BLaER1 treated with 17β-estradiol and CSF1 and Interleukin-3, amounts not matched to agents 10 nM and 100 nM (cell line): ENCODE results near the gene TMEM179.

Experiments
- H3K27ac ChIP-seq, 11 experiments: shearing (Covaris generic); formaldehyde crosslinking; 2 replicates each; pipeline ENCODE4 v1.8.1; 2022
- H3K27me3 ChIP-seq, 11 experiments: shearing (Covaris generic); formaldehyde crosslinking; 2 replicates each; pipeline ENCODE4 v1.8.1; 2022
- H3K36me3 ChIP-seq, 11 experiments: shearing (Covaris generic); formaldehyde crosslinking; 2 replicates each; pipeline ENCODE4 v1.8.1; 2022
- H3K4me1 ChIP-seq, 10 experiments: shearing (Covaris generic); formaldehyde crosslinking; 2 replicates each; pipeline ENCODE4 v1.8.1; 2022
- H3K4me2 ChIP-seq, 11 experiments: shearing (Covaris generic); formaldehyde crosslinking; 2 replicates each; pipeline ENCODE4 v1.8.1; 2022
- H3K4me3 ChIP-seq, 10 experiments: shearing (Covaris generic); formaldehyde crosslinking; 2 replicates each; pipeline ENCODE4 v1.8.1; 2022
- H3K9ac ChIP-seq, 11 experiments: shearing (Covaris generic); formaldehyde crosslinking; 2 replicates each; pipeline ENCODE4 v1.8.1; 2022
- H3K9me3 ChIP-seq, 11 experiments: shearing (Covaris generic); formaldehyde crosslinking; replicated peaks in 1 of 11; 2 replicates each; pipeline ENCODE4 v1.8.1; 2022
- H4K20me1 ChIP-seq, 11 experiments: shearing (Covaris generic); formaldehyde crosslinking; 2 replicates each; pipeline ENCODE4 v1.8.1; 2022
- Cebpa-rat ChIP-seq, 11 experiments: shearing (Covaris generic); IDR thresholded peaks; 2 replicates each; pipeline ENCODE4 v1.8.1; 2022

Gene TMEM179

GRCh38 chr14:104572024-104572626 is 32.4 kb downstream of the TMEM179 start:
- no peak overlapping the region for H3K27ac ChIP-seq
- no peaks in the 10 kb centered on the region for H3K9me3 ChIP-seq
- no peaks in the 10 kb centered on the region; a peak in 1 of 22 replicates for H4K20me1 ChIP-seq
- H3K4me2 ChIP-seq = peak overlapping the region in 8 of 11 experiments; percentile 2 to 48 (median 20); a peak in 12 of 22 replicates
- no peaks in the 10 kb centered on the region for H3K27me3 ChIP-seq
- H3K4me3 ChIP-seq = no peak overlapping the region
- no peaks in the 10 kb centered on the region for H3K36me3 ChIP-seq
- no peak for TF ChIP-seq Cebpa-rat (IDR thresholded peaks at IDR 0.05)
- no peak overlapping the region for H3K9ac ChIP-seq
- peaks cover 0 to 19% (median 17%) of the 10 kb centered on the region in 10 experiments; a peak in 13 of 20 replicates for H3K4me1 ChIP-seq

GRCh38 chr14:104571246-104571645 is 33.3 kb downstream of the TMEM179 start:
- H3K4me1 ChIP-seq = peaks cover 0 to 15% (median 12%) of the 10 kb centered on the region in 10 experiments; a peak in 13 of 20 replicates
- H3K27ac ChIP-seq = no peak overlapping the region
- no peaks in the 10 kb centered on the region for H3K36me3 ChIP-seq
- H4K20me1 ChIP-seq = no peaks in the 10 kb centered on the region; a peak in 1 of 22 replicates
- H3K4me2 ChIP-seq = no peak overlapping the region
- H3K4me3 ChIP-seq = no peak overlapping the region
- H3K9ac ChIP-seq = no peak overlapping the region
- TF ChIP-seq Cebpa-rat (IDR thresholded peaks at IDR 0.05) = no peak
- H3K9me3 ChIP-seq = no peaks in the 10 kb centered on the region
- no peaks in the 10 kb centered on the region for H3K27me3 ChIP-seq

DNA sequence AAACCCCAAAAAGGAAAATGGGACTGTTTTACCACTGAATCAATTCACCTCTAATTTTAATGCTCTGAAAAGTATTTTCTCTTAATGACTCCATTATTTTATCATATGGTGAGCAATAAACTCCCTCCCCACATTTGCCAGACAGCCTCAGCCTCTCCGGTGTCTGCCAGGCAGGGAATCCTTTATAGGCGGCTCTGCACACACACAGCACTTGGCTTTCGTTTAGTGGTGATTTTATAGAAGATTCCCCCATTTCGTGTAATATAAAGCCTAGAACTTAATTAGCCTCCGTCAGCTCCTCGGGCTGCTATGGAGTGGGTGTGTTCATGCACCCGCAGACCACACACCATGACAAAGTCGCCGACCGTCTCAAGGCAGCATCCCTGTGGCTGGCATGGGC is 35.1 kb downstream of the TMEM179 start:
- Histone ChIP-seq H3K4me2 (no peak overlapping the region), H3K4me1 (peaks cover 5 to 30% (median 27%) of the 10 kb centered on the region in 10 experiments)

GRCh38 chr14:104568620-104569019 is 36.0 kb downstream of the TMEM179 start:
- no peak overlapping the region for H3K9ac ChIP-seq
- no peaks in the 10 kb centered on the region for H3K36me3 ChIP-seq
- H3K4me3 ChIP-seq = no peak overlapping the region
- no peak for TF ChIP-seq Cebpa-rat (IDR thresholded peaks at IDR 0.05)
- H3K27me3 ChIP-seq = peaks cover 0 to 9% (median 0%) of the 10 kb centered on the region in 11 experiments; a peak in 2 of 22 replicates
- no peaks in the 10 kb centered on the region for H3K9me3 ChIP-seq
- H3K27ac ChIP-seq = no peak overlapping the region
- no peak overlapping the region for H3K4me2 ChIP-seq
- peaks cover 11 to 38% (median 35%) of the 10 kb centered on the region in 10 experiments for H3K4me1 ChIP-seq
- H4K20me1 ChIP-seq = peaks cover 0 to 8% (median 0%) of the 10 kb centered on the region in 11 experiments; a peak in 2 of 22 replicates

More for the DNA sequence above, 35.1 kb downstream of the TMEM179 start:
- H3K9me3 ChIP-seq = no peaks in the 10 kb centered on the region
- H3K36me3 ChIP-seq = no peaks in the 10 kb centered on the region
- no peak for TF ChIP-seq Cebpa-rat (IDR thresholded peaks at IDR 0.05)
- H3K27ac ChIP-seq = no peak overlapping the region
- H3K9ac ChIP-seq = no peak overlapping the region
- peaks cover 0 to 5% (median 0%) of the 10 kb centered on the region in 11 experiments; a peak in 2 of 22 replicates for H3K27me3 ChIP-seq
- H4K20me1 ChIP-seq = peaks cover 0 to 8% (median 0%) of the 10 kb centered on the region in 11 experiments; a peak in 2 of 22 replicates
- H3K4me3 ChIP-seq = no peak overlapping the region

- Histone ChIP-seq H3K4me1 (peaks cover 16 to 46% (median 42%) of the 10 kb centered on the region in 10 experiments), H3K4me2 (no peak overlapping the region), H3K9me3 (no peaks in the 10 kb centered on the region), H3K27ac (no peak overlapping the region), H3K36me3 (no peaks in the 10 kb centered on the region), H4K20me1 (peaks cover 0 to 8% (median 0%) of the 10 kb centered on the region in 11 experiments; a peak in 2 of 22 replicates), H3K27me3 (peaks cover 0 to 16% (median 0%) of the 10 kb centered on the region in 11 experiments; a peak in 3 of 22 replicates), H3K4me3 (no peak overlapping the region), H3K9ac (no peak overlapping the region)
- TF ChIP-seq Cebpa-rat (IDR thresholded peaks at IDR 0.05) = no peak
Measured at GRCh38 chr14:104567957-104568225, 36.7 kb downstream of the TMEM179 start.

DNA sequence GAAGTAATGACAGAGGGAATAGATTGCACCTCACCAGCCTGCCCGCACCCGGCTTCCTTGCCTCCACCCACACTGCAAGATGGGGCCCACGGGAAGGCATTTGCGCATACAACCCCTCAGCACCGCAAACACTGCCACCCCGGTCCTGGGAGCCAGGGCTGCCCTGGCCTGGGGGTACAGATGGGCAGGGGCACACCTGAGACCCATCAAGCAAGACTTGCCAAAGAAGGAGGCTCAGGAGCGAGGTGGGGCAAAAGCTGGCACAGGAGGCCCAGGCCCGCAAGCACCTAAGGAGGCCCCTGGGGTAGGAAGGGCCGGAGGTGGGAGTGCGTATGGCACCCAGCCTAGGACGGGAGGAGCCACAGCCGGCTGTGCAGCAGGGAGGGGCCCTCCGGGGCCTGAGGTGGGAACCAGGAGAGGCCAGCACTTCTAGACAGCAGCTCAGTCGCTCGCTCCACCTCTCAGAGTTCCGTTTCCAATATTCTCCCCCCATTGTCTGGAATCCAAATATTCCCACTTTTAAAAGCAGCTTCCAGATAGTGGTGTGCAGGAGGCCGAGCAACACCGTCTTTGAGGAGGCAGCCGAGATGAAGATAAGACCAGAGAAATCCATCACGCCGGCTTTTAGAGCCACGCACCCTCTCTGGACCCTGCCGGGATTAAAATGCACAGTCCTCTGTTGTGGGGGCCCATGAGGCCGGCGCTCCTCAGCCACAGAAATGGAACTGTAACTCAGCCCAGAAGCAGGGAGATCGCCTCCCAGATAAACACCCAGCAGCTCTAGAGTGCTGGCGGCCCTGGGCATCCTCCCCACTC is 37.2 kb downstream of the TMEM179 start:
- Histone ChIP-seq H3K27me3 (peaks cover 0 to 20% (median 0%) of the 10 kb centered on the region in 11 experiments; a peak in 4 of 22 replicates), H4K20me1 (peaks cover 0 to 8% (median 0%) of the 10 kb centered on the region in 11 experiments; a peak in 2 of 22 replicates)

DNA sequence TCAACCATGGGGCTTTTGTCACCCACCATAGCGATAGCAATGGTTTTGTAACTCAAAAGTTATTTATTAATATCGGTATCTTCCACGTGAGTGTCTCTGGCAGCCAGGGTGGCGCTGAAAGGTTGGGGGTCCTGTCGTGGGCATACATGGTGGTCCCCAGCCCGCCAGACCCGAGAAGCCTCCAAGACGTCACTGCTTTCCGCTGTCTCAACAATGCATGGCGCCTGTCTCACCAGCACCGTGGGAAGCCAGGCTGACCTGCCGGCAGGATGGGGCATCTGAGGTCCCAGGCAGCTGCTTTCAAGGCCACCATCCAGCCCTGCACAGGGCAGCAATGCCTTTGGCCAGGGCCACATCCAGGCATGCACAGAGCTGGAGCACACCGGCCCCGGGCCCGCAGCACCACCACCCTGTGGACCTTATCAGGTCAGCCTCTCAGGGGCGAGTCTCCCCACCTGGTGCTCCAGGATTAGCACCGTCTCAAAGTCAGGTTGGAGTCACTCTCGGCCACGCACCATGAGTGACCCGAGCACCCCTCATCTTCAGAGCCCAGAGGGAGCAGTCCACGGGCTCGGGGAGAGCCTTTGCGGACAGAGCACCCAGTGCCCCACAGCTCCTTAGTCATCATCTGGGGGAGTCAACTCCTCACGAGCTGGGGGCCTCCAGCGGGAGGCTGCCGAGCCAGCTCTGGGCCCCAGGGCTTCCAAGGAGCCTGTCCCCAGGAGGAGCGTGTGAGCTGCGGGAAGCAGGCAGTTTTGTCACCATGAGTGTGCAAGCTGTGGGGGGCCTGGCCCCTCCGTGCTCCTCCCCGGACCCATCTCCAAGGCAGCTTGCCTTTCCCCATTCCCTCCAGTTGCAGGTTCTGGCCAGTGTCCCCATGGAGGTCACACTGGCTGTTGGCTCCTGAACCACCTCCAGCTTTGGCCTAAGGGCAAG is 39.6 kb downstream of the TMEM179 start:
- peak overlapping the region in 9 of 11 experiments; percentile 25 to 70 (median 52); a peak in 10 of 22 replicates for H3K9ac ChIP-seq
- peaks cover 0 to 15% (median 0%) of the 10 kb centered on the region in 11 experiments; a peak in 4 of 22 replicates for H4K20me1 ChIP-seq
- no peaks in the 10 kb centered on the region for H3K9me3 ChIP-seq
- H3K27ac ChIP-seq = peak overlapping the region in 1 of 11 experiments; percentile 74; a peak in 1 of 22 replicates
- no peak overlapping the region for H3K4me3 ChIP-seq
- H3K27me3 ChIP-seq = peaks cover 0 to 37% (median 0%) of the 10 kb centered on the region in 11 experiments; a peak in 5 of 22 replicates
- H3K4me2 ChIP-seq = peak overlapping the region; percentile 76 to 99 (median 92)
- H3K36me3 ChIP-seq = no peaks in the 10 kb centered on the region
- TF ChIP-seq Cebpa-rat (IDR thresholded peaks at IDR 0.05) = no peak
- peaks cover 25 to 67% (median 64%) of the 10 kb centered on the region in 10 experiments for H3K4me1 ChIP-seq

More for the DNA sequence above, 37.2 kb downstream of the TMEM179 start:
- H3K9me3 ChIP-seq = no peaks in the 10 kb centered on the region
- no peak overlapping the region for H3K9ac ChIP-seq
- no peaks in the 10 kb centered on the region for H3K36me3 ChIP-seq
- no peak overlapping the region for H3K27ac ChIP-seq
- H3K4me3 ChIP-seq = no peak overlapping the region
- TF ChIP-seq Cebpa-rat (IDR thresholded peaks at IDR 0.05) = no peak
- H3K4me2 ChIP-seq = no peak overlapping the region; a peak in 1 of 22 replicates
- H3K4me1 ChIP-seq = peaks cover 16 to 50% (median 47%) of the 10 kb centered on the region in 10 experiments
